Nucleus accumbens (tissue), 56 donors: ENCODE results near the gene PCDH15.

ENCODE experiments used
- DNase-seq, 56 donors: peaks; one replicate each; lab custom pipeline; 2025; lab: John Stamatoyannopoulos, UW

Gene PCDH15

DNA sequence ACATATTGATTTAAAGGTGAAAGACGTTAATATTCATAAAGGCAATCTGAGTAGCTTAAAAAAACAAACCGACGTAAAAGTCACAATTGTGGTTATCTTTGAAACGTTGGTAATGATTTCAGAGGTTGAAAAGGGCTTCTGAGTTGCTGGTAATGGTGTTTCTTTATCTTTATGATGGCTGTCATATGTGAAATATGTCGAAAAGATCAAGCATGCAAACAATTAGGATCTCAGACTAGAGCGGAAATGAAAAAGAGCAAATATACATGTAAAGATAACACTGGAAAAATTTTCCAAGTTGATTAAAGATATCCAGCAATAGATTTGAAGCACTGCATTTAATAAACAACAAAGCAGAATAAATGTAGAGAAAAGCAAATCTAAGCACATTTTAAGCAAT, 1030.1 kb downstream of the PCDH15 start:
- DNase-seq, result no peak

DNA sequence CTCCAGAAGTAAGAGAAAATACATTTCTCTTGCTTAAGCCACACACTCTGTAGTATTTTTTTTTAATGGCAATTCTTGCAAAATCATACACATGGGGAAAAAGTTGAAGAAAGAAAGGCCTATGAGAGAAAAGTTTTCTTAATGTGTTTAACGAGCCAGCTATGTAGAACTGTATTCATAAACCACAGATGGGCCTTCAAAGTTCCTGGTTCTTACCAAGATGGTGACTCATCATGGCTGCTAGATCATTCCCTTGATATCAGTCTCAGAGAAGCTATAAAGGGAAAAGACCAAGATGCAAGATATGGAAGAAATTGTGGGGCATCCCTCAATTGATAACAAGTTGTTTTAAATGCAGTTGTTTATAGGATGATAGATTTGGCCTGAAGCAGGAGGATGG, 1035.7 kb downstream of the PCDH15 start:
- DNase-seq, result no peak

DNA sequence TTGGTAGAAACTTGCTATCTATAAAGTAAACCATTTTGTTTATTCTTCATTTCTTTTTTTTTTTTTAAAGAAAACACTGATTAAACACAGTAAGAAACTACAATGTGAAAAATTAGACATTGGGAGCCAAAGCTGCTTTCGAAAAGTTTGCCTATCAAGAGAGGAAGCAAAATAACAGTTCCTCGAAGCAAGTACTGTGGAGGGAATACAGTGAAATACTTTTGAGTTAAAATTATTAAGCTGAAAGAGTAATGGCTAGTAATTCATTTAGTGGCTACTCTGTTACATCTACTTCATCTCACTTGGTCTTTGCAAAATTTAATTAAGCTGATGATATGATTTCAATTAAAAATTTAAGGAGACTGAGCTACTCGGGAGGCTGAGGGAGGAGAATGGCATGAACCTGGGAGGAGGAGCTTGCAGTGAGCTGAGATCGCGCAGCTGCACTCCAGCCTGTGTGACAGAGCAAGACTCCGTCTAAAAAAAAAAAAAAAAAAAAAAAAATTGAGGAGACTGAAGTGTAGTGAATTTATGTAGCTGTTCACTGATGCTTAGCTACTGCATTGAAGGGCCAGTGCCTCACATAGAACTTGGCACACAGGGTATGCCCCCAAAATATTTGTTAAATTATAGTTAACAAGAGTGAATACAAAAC, 1046.3 kb downstream of the PCDH15 start:
- DNase-seq, result no peak
